ENCODE measurements around the gene RPS27.

RPS27 gene

DNA sequence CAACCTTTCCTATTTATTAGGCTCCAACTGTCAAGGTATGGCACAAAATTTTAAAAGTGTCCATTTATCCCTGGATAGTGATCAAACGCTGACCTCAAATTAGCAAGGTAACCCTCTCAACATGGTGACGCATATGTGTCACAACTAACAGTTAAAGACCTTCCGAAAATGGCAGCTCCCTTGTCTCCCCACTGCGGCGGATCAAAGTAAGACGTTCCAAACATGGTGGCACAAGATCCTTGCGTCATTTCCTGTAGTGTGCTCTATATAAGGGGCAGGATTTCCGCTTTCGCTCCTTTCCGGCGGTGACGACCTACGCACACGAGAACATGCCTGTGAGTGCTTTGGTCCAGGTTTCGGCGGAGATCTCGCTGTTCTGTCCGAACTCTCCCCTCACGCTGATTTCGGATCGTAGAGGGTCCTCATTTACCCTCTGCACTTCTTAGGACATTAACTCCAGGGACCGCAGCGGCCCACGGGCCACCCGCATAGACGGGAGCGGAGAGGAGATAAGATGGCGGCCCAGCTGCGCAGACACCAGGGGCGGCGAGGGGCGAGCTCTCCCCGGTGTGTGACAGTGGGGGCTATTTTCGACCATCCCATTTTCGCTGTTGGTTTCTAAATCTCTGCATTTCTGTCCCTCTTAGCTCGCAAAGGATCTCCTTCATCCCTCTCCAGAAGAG is at the start of gene RPS27:
TSS of gene RPS27 (plus strand) at position 295 of the 683 bp plus-strand sequence. CDS start at position 330, 35 bp downstream.
- TF ChIP-seq ZC3H10 (CRISPR knock-in tag; IDR thresholded peaks at IDR 0.05): peak; percentile 84
- TF ChIP-seq CSDC2 (CRISPR knock-in tag; IDR thresholded peaks at IDR 0.05): no peak
- TF ChIP-seq POU6F1 (CRISPR knock-in tag; IDR thresholded peaks at IDR 0.05; ENCODE audit: borderline replicate concordance, low read depth): peak; percentile 76; the same call in 1 of the 2 replicates
- TF ChIP-seq PPARA (CRISPR knock-in tag; IDR thresholded peaks at IDR 0.05; ENCODE audit: borderline replicate concordance): no peak
- no peak for TF ChIP-seq ZNF565 (CRISPR knock-in tag; conservative IDR thresholded peaks at IDR 0.05; ENCODE audit: low read depth)
- TF ChIP-seq ZNF8 (CRISPR knock-in tag; IDR thresholded peaks at IDR 0.05): no peak
- TF ChIP-seq ZFP3 (CRISPR knock-in tag; IDR thresholded peaks at IDR 0.05): no peak
- TF ChIP-seq RARB (CRISPR knock-in tag; IDR thresholded peaks at IDR 0.05): peak; percentile 71; the same call in 1 of the 2 replicates
- no peak for TF ChIP-seq GLIS3 (CRISPR knock-in tag; IDR thresholded peaks at IDR 0.05)
- TF ChIP-seq, protein P1, sequence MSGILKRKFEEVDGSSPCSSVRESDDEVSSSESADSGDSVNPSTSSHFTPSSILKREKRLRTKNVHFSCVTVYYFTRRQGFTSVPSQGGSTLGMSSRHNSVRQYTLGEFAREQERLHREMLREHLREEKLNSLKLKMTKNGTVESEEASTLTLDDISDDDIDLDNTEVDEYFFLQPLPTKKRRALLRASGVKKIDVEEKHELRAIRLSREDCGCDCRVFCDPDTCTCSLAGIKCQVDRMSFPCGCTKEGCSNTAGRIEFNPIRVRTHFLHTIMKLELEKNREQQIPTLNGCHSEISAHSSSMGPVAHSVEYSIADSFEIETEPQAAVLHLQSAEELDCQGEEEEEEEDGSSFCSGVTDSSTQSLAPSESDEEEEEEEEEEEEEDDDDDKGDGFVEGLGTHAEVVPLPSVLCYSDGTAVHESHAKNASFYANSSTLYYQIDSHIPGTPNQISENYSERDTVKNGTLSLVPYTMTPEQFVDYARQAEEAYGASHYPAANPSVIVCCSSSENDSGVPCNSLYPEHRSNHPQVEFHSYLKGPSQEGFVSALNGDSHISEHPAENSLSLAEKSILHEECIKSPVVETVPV (CRISPR knock-in tag; IDR thresholded peaks at IDR 0.05): no peak
- no peak for TF ChIP-seq CREB5 (CRISPR knock-in tag; IDR thresholded peaks at IDR 0.05; ENCODE audit: low read depth)
- TF ChIP-seq TSHZ2 (CRISPR knock-in tag; IDR thresholded peaks at IDR 0.05): no peak
- no peak for TF ChIP-seq ZFP30 (CRISPR knock-in tag; IDR thresholded peaks at IDR 0.05)
- peak; percentile 92 for TF ChIP-seq TOX (CRISPR knock-in tag; IDR thresholded peaks at IDR 0.05; ENCODE audit: borderline replicate concordance)
- no peak for TF ChIP-seq ARNTL (CRISPR knock-in tag; IDR thresholded peaks at IDR 0.05; ENCODE audit: borderline replicate concordance, low read depth)
- TF ChIP-seq, protein P2, sequence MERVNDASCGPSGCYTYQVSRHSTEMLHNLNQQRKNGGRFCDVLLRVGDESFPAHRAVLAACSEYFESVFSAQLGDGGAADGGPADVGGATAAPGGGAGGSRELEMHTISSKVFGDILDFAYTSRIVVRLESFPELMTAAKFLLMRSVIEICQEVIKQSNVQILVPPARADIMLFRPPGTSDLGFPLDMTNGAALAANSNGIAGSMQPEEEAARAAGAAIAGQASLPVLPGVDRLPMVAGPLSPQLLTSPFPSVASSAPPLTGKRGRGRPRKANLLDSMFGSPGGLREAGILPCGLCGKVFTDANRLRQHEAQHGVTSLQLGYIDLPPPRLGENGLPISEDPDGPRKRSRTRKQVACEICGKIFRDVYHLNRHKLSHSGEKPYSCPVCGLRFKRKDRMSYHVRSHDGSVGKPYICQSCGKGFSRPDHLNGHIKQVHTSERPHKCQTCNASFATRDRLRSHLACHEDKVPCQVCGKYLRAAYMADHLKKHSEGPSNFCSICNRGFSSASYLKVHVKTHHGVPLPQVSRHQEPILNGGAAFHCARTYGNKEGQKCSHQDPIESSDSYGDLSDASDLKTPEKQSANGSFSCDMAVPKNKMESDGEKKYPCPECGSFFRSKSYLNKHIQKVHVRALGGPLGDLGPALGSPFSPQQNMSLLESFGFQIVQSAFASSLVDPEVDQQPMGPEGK (CRISPR knock-in tag; IDR thresholded peaks at IDR 0.05; ENCODE audit: borderline replicate concordance): peak; percentile 27; the same call in 1 of the 2 replicates
- TF ChIP-seq SNAI2 (CRISPR knock-in tag; IDR thresholded peaks at IDR 0.05): no peak
- no peak for TF ChIP-seq ISL1 (CRISPR knock-in tag; IDR thresholded peaks at IDR 0.05)
- ATAC-seq: peak; percentile 49

- ATAC-seq: no peak
- no peak for TF ChIP-seq SNAI2 (CRISPR knock-in tag; IDR thresholded peaks at IDR 0.05)
- TF ChIP-seq ISL1 (CRISPR knock-in tag; IDR thresholded peaks at IDR 0.05): no peak
- TF ChIP-seq ZFP3 (CRISPR knock-in tag; IDR thresholded peaks at IDR 0.05): no peak
- TF ChIP-seq POU6F1 (CRISPR knock-in tag; IDR thresholded peaks at IDR 0.05; ENCODE audit: borderline replicate concordance, low read depth): no peak
- TF ChIP-seq TSHZ2 (CRISPR knock-in tag; IDR thresholded peaks at IDR 0.05): no peak
- TF ChIP-seq, protein P1 (CRISPR knock-in tag; IDR thresholded peaks at IDR 0.05): no peak
- no peak for TF ChIP-seq ARNTL (CRISPR knock-in tag; IDR thresholded peaks at IDR 0.05; ENCODE audit: borderline replicate concordance, low read depth)
- TF ChIP-seq GLIS3 (CRISPR knock-in tag; IDR thresholded peaks at IDR 0.05): no peak
- TF ChIP-seq ZFP30 (CRISPR knock-in tag; IDR thresholded peaks at IDR 0.05): no peak
- no peak for TF ChIP-seq ZNF8 (CRISPR knock-in tag; IDR thresholded peaks at IDR 0.05)
- no peak for TF ChIP-seq TCF4 (CRISPR knock-in tag; IDR thresholded peaks at IDR 0.05; ENCODE audit: borderline replicate concordance)
- no peak for TF ChIP-seq ZNF565 (CRISPR knock-in tag; conservative IDR thresholded peaks at IDR 0.05; ENCODE audit: low read depth)
Measured at GRCh38 chr1:153941826-153942725, 48.5 kb upstream of the RPS27 start.
